Stimulated activated CD8-positive, alpha-beta memory T cell treated with anti-CD3 and anti-CD28 coated beads, Interleukin-12 subunit alpha, Interleukin-12 subunit beta, amount 100 ng/mL, for 24 hours (primary cell): ENCODE measurements around the gene TOMM20.

Source experiments
- DNase-seq: peaks from one replicate; pipeline ENCODE4 v3.0.0-alpha.2; 2020; ENCODE audit errors: extremely low read depth

TOMM20 gene

GRCh38 chr1:235134171-235134570 is 5.5 kb upstream of the TOMM20 start:
- DNase-seq: no peak

- no peak for DNase-seq
Measured at GRCh38 chr1:235133086-235133485, 4.4 kb upstream of the TOMM20 start.

GRCh38 chr1:235131961-235132360 is 3.3 kb upstream of the TOMM20 start:
- no peak for DNase-seq

- no peak for DNase-seq
Measured at GRCh38 chr1:235130766-235131270, 2.2 kb upstream of the TOMM20 start.

GRCh38 chr1:235129774-235130570 is 1.3 kb upstream of the TOMM20 start:
- DNase-seq: no peak

GRCh38 chr1:235127732-235128455 is 743 bp downstream of the TOMM20 start:
- no peak for DNase-seq

GRCh38 chr1:235127203-235127602 is 1.4 kb downstream of the TOMM20 start:
- DNase-seq: no peak

- DNase-seq: no peak
Measured at GRCh38 chr1:235124665-235125064, 4.0 kb downstream of the TOMM20 start.

GRCh38 chr1:235124111-235124510 is 4.5 kb downstream of the TOMM20 start:
- DNase-seq: no peak

- no peak for DNase-seq
Measured at GRCh38 chr1:235122348-235122747, 6.3 kb downstream of the TOMM20 start.

- DNase-seq: no peak
Measured at GRCh38 chr1:235113183-235113917, 15.3 kb downstream of the TOMM20 start.

- DNase-seq: no peak
Measured at GRCh38 chr1:235112297-235113182, 16.1 kb downstream of the TOMM20 start.

GRCh38 chr1:235111107-235111506 is 17.5 kb downstream of the TOMM20 start:
- no peak for DNase-seq

- no peak for DNase-seq
Measured at GRCh38 chr1:235108876-235109275, 19.8 kb downstream of the TOMM20 start.

- DNase-seq: no peak
Measured at GRCh38 chr1:235108185-235108593, 20.4 kb downstream of the TOMM20 start.

GRCh38 chr1:235107368-235108184 is 21.1 kb downstream of the TOMM20 start:
- no peak for DNase-seq

GRCh38 chr1:235106457-235106856 is 22.2 kb downstream of the TOMM20 start:
- DNase-seq: no peak

GRCh38 chr1:235105051-235106043 is 23.3 kb downstream of the TOMM20 start:
- no peak for DNase-seq

- DNase-seq: no peak
Measured at GRCh38 chr1:235102993-235103411, 25.6 kb downstream of the TOMM20 start.
